GM12878 (cell line): Measurements from ENCODE around the gene LPAR6. TPM values are rescaled to one million over a fixed set of nuclear protein-coding genes. Genes with fewer than 3 reads are reported as not detected.

ENCODE experiments used
- ATAC-seq: fragments of 200-7000 bp; cut with Tn5 transposase; 3 replicates; pipeline ENCODE4 v1.9.1; 2020; ENCODE audit warnings: mild to moderate bottlenecking, moderate library complexity
- BruUV-seq: library from RNA; stranded (reverse); fragments of 400-500 nt; replicated peaks from 2 replicates; lab custom pipeline; 2021; lab: Mats Ljungman, UMichigan
- CTCF ChIA-PET: fragments of 300-600 bp; sonication (Branson Sonifier 250); formaldehyde crosslinking; extraction: SDS; loops from one replicate; lab custom pipeline; 2021; ENCODE audit warnings: inconsistent platforms; lab: Yijun Ruan, JAX
- POLR2A ChIA-PET: fragments of 350-600 bp; formaldehyde crosslinking; extraction: SDS; loops from one replicate; lab custom pipeline; 2021; ENCODE audit warnings: inconsistent platforms; lab: Charles Lee
- RAD21 ChIA-PET: fragments of 300-600 bp; sonication (Branson Sonifier 250); formaldehyde crosslinking; loops from one replicate; lab custom pipeline; 2023; ENCODE audit warnings: antibody characterized with exemption; ENCODE audit not compliant: unreplicated experiment; lab: Charles Lee
- SMC1A ChIA-PET: fragments of 300-600 bp; sonication (Branson Sonifier 250); formaldehyde crosslinking; loops from one replicate; lab custom pipeline; 2023; ENCODE audit not compliant: unreplicated experiment, uncharacterized antibody; lab: Charles Lee
- DNase-seq: peaks from one replicate; pipeline ENCODE4 v3.0.0-alpha.2; 2011; ENCODE audit warnings: low read depth, low spot score
- FAIRE-seq: peaks from 3 replicates; lab custom pipeline; 2011; peaks lifted over from hg19 to GRCh38; lab: Jason Lieb, UNC
- H2AFZ ChIP-seq: 2 replicates; pipeline ENCODE4 v1.6.0; 2011; ENCODE audit warnings: low read depth, low read length, control low read depth; ENCODE audit not compliant: control insufficient read depth
- H3K27ac ChIP-seq: 2 replicates; pipeline ENCODE4 v1.5.1; 2011; ENCODE audit warnings: control low read depth; ENCODE audit not compliant: control insufficient read depth, insufficient read depth
- H3K27me3 ChIP-seq, 2 experiments: replicated peaks in 1 of 2; 2 replicates each; pipeline versions ENCODE4 v1.6.0 to v1.6.1; 2011; ENCODE audit warnings: low read length in 1 of 2; ENCODE audit not compliant: control insufficient read depth in 2 of 2, insufficient read depth in 2 of 2
- H3K36me3 ChIP-seq, 2 experiments: 2 replicates each; pipeline ENCODE4 v1.5.1; 2011; ENCODE audit warnings: low read length in 1 of 2; ENCODE audit not compliant: control insufficient read depth in 2 of 2, insufficient read depth in 2 of 2
- H3K4me1 ChIP-seq: 2 replicates; pipeline ENCODE4 v1.6.1; 2011; ENCODE audit warnings: mild to moderate bottlenecking, low read length, moderate library complexity, mixed read lengths; ENCODE audit not compliant: control insufficient read depth, insufficient read depth
- H3K4me2 ChIP-seq: 2 replicates; pipeline ENCODE4 v1.6.0; 2011; ENCODE audit warnings: control low read depth; ENCODE audit not compliant: control insufficient read depth, insufficient read depth
- H3K4me3 ChIP-seq: fragments of 200-600 bp; sonication (generic); 2 replicates; pipeline ENCODE4 v1.5.1; 2016
- H3K79me2 ChIP-seq: 2 replicates; pipeline ENCODE4 v1.6.0; 2011; ENCODE audit warnings: low read length; ENCODE audit not compliant: control insufficient read depth, insufficient read depth
- H3K9ac ChIP-seq: 2 replicates; pipeline ENCODE4 v1.8.0; 2011; ENCODE audit warnings: low read length, control low read depth, mixed read lengths; ENCODE audit not compliant: control insufficient read depth, insufficient read depth
- H3K9me3 ChIP-seq: replicated peaks from 3 replicates; pipeline ENCODE4 v1.5.1; 2011; ENCODE audit warnings: mild to moderate bottlenecking, low read length; ENCODE audit not compliant: control insufficient read depth, insufficient read depth
- H4K20me1 ChIP-seq: 2 replicates; pipeline ENCODE4 v1.6.0; 2011; ENCODE audit not compliant: control insufficient read depth, insufficient read depth
- DPF2 ChIP-seq: fragments of 450-650 bp; IDR thresholded peaks from 2 replicates; pipeline ENCODE4 v1.6.1; 2017; ENCODE audit warnings: mild to moderate bottlenecking
- EED ChIP-seq: sonication (generic); IDR thresholded peaks from 2 replicates; pipeline ENCODE4 v1.6.1; 2016; ENCODE audit warnings: antibody characterized with exemption, low read depth
- SIN3A ChIP-seq: IDR thresholded peaks from 2 replicates; pipeline ENCODE4 v1.6.1; 2012; ENCODE audit warnings: low read depth, low read length, improper control_type of control experiment
- STAT3 ChIP-seq: IDR thresholded peaks from 2 replicates; pipeline ENCODE4 v1.6.1; 2011; ENCODE audit warnings: low read depth, low read length, improper control_type of control experiment
- ZZZ3 ChIP-seq: IDR thresholded peaks from 2 replicates; pipeline ENCODE4 v1.6.1; 2011; ENCODE audit warnings: low read depth; ENCODE audit not compliant: control insufficient read depth, insufficient read length
- in situ Hi-C: fragments of 300-500 bp; cut with MboI; formaldehyde crosslinking; loops from 9 replicates; pipeline ENCODE4 v1.14.3; 2018; ENCODE audit warnings: mixed read lengths
- intact Hi-C: fragments of 100-400 bp; cut with micrococcal nuclease; formaldehyde crosslinking; loops from one replicate; pipeline ENCODE4 v1.14.2; 2022; ENCODE audit not compliant: unreplicated experiment
- polyA plus RNA-seq, 11 experiments: library from polyadenylated mRNA; depleted of rRNA in 4 of 11; unstranded in 6 of 11; stranded (reverse) in 5 of 11; fragments of >200 nt; fragmentation: Nextera tagmentation in 4 of 11; fragmentation: Illumina TruSeq in 1 of 11; extraction: Ambion mirVana in 4 of 11; extraction: Trizol in 1 of 11; gene quantifications; 1 replicate in 1 of 11; 2 replicates in 10 of 11; pipeline versions ENCODE4 v1.2.1 to v1.2.3, GENCODE V29; 2011 to 2016; ENCODE audit warnings: inconsistent platforms in 2 of 11, missing spikeins in 2 of 11, low read depth in 1 of 11
- total RNA-seq, 4 experiments: library from RNA; depleted of rRNA in 3 of 4; stranded (reverse); fragments of >200 nt in 3 of 4; fragmentation: Illumina TruSeq in 1 of 4; extraction: Trizol in 1 of 4; gene quantifications; 2 replicates each; pipeline versions ENCODE4 v1.2.1 to v1.2.3, GENCODE V29; 2013 to 2021
- TF ChIP-seq, protein P1 (sequence below): fragments of 450-650 bp; IDR thresholded peaks from 2 replicates; pipeline ENCODE4 v1.6.1; 2018; ENCODE audit warnings: borderline replicate concordance, mild to moderate bottlenecking; ENCODE audit not compliant: partially characterized antibody
- TF ChIP-seq, protein P2 (sequence below): fragments of 450-650 bp; IDR thresholded peaks from 2 replicates; pipeline ENCODE4 v1.6.1; 2016; ENCODE audit warnings: mild to moderate bottlenecking

The LPAR6 gene
- total and polyA plus RNA-seq, 10 of the 15 experiments (the other 5 are each of a cell fraction or from before 2014, with no cell fraction given): 1.4 to 4.2 (median 2.8) TPM

DNA sequence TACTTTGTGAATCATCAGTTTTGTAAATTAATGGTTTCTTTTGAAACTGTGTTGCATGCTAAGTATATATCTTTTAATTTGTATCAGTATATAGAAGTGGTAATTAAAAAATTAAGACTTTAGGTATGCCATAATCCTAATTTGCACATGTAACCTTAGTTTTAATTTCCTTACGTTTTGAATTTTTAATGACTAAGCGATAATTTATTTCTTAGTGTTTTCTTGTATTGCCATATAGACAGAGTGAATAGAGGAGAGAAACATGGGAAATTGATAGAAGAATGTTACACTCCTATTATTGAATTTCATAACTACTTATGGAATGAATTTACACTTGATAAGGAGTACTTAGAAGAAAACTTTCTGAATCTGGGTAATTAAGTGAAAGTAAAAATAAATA, 29.5 kb downstream of the LPAR6 start (continued):
- TF ChIP-seq, protein P1, sequence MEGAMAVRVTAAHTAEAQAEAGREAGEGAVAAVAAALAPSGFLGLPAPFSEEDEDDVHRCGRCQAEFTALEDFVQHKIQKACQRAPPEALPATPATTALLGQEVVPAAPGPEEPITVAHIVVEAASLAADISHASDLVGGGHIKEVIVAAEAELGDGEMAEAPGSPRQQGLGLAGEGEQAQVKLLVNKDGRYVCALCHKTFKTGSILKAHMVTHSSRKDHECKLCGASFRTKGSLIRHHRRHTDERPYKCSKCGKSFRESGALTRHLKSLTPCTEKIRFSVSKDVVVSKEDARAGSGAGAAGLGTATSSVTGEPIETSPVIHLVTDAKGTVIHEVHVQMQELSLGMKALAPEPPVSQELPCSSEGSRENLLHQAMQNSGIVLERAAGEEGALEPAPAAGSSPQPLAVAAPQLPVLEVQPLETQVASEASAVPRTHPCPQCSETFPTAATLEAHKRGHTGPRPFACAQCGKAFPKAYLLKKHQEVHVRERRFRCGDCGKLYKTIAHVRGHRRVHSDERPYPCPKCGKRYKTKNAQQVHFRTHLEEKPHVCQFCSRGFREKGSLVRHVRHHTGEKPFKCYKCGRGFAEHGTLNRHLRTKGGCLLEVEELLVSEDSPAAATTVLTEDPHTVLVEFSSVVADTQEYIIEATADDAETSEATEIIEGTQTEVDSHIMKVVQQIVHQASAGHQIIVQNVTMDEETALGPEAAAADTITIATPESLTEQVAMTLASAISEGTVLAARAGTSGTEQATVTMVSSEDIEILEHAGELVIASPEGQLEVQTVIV: no peak
- TF ChIP-seq EED: no peak
- TF ChIP-seq, protein P2, sequence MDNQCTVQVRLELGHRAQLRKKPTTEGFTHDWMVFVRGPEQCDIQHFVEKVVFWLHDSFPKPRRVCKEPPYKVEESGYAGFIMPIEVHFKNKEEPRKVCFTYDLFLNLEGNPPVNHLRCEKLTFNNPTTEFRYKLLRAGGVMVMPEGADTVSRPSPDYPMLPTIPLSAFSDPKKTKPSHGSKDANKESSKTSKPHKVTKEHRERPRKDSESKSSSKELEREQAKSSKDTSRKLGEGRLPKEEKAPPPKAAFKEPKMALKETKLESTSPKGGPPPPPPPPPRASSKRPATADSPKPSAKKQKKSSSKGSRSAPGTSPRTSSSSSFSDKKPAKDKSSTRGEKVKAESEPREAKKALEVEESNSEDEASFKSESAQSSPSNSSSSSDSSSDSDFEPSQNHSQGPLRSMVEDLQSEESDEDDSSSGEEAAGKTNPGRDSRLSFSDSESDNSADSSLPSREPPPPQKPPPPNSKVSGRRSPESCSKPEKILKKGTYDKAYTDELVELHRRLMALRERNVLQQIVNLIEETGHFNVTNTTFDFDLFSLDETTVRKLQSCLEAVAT: no peak
- TF ChIP-seq ZZZ3: no peak
- no peak for TF ChIP-seq SIN3A

DNA sequence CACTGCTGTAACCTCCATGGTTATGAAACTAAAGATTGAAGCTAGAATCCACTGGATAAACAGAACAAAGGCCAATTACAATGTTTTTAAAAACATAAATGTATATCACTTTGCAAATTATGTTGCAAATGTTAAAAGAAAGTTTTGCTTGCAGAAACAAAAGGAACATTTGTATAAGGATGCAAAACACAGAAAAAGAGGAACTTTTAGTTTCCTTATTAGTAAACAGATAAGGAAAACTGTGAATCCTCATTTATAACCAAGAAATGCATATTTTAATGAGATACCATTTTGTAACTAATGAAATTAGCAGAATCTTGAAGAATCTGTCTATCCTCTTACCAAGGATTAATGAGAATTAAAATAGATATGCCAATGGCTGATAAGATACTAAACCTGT, 32.3 kb downstream of the LPAR6 start:
- H3K79me2 ChIP-seq: no peaks in the 10 kb centered on the region
- H3K4me2 ChIP-seq: no peak overlapping the region
- no TSS peak for BruUV-seq
- DNase-seq: no peak
- in situ Hi-C loops: no loop called here
- H3K27ac ChIP-seq: no peak overlapping the region
- no peaks in the 10 kb centered on the region for H4K20me1 ChIP-seq
- H2AFZ ChIP-seq: no peak overlapping the region
- no peaks in the 10 kb centered on the region; the same call in 2 of the 3 replicates for H3K9me3 ChIP-seq
- no peak for TF ChIP-seq STAT3
- no peak for TF ChIP-seq DPF2
- H3K9ac ChIP-seq: no peak overlapping the region
- H3K36me3 ChIP-seq: peaks cover 0 to 4% of the 10 kb centered on the region in 2 experiments; a peak in 2 of 4 replicates
- H3K4me3 ChIP-seq: no peak overlapping the region
- intact Hi-C loops: no loop called here
- ChIA-PET RAD21 (no interaction called here), POLR2A (no interaction called here), CTCF (interaction anchor here (0.7 to 1.0 kb wide), 3 partner anchors 8 to 200 kb away, joined by 3 to 4 read pairs (median 4); no protein-coding TSS in a partner anchor), SMC1A (interaction anchor here (1.1 kb wide), 1 partner anchor 45 kb away, joined by 3 read pairs; no protein-coding TSS in a partner anchor)
- H3K27me3 ChIP-seq: no peaks in the 10 kb centered on the region
- FAIRE-seq: no peak
- ATAC-seq: no peak
- no peaks in the 10 kb centered on the region for H3K4me1 ChIP-seq
